GM12878 (cell line): ENCODE results near the gene HSF5.

Experiments used
- EZH2 ChIP-seq: IDR thresholded peaks from 2 replicates; pipeline ENCODE4 v1.6.1; 2012; ENCODE audit warnings: low read depth, mild to moderate bottlenecking, control low read depth, inconsistent platforms, low read length, borderline replicate concordance; ENCODE audit not compliant: control insufficient read depth
- GABPA ChIP-seq: IDR thresholded peaks from 2 replicates; pipeline ENCODE4 v1.6.1; 2014; ENCODE audit warnings: antibody characterized with exemption, low read depth, mild to moderate bottlenecking, inconsistent platforms
- POLR2A ChIP-seq: IDR thresholded peaks from 2 replicates; pipeline ENCODE4 v1.6.1; 2011; ENCODE audit warnings: low read depth, mild to moderate bottlenecking, low read length
- POLR2AphosphoS5 ChIP-seq: IDR thresholded peaks from 2 replicates; pipeline ENCODE4 v1.6.1; 2011; ENCODE audit warnings: mild to moderate bottlenecking, low read length, inconsistent platforms
- RFX5 ChIP-seq: IDR thresholded peaks from 2 replicates; pipeline ENCODE4 v1.6.1; 2011; ENCODE audit warnings: low read depth, low read length, improper control_type of control experiment
- SREBF2 ChIP-seq: IDR thresholded peaks from 2 replicates; pipeline ENCODE4 v1.6.1; 2012; ENCODE audit warnings: mild to moderate bottlenecking, low read length
- SUPT20H ChIP-seq: IDR thresholded peaks from 2 replicates; pipeline ENCODE4 v1.6.1; 2011; ENCODE audit warnings: low read depth, mild to moderate bottlenecking, low read length, moderate library complexity, borderline replicate concordance; ENCODE audit not compliant: control insufficient read depth
- SUZ12 ChIP-seq: fragments of 200-600 bp; sonication (generic); IDR thresholded peaks from one replicate; pipeline ENCODE4 v1.6.1; 2018; ENCODE audit warnings: antibody characterized with exemption, mild to moderate bottlenecking; ENCODE audit not compliant: unreplicated experiment
- WRNIP1 ChIP-seq: IDR thresholded peaks from 2 replicates; pipeline ENCODE4 v1.6.1; 2011; ENCODE audit warnings: low read depth, low read length, improper control_type of control experiment, borderline replicate concordance
- TF ChIP-seq, protein P1 (sequence below), 3 experiments: IDR thresholded peaks in 2 of 3; conservative IDR thresholded peaks in 1 of 3; 2 replicates each; pipeline ENCODE4 v1.5.1; 2011; ENCODE audit warnings: low read depth in 3 of 3, low read length in 3 of 3, mild to moderate bottlenecking in 3 of 3, control low read depth in 2 of 3, moderate library complexity in 2 of 3, inconsistent platforms in 1 of 3, mixed read lengths in 1 of 3; ENCODE audit not compliant: control insufficient read depth in 2 of 3, insufficient read depth in 1 of 3; ENCODE audit errors: extremely low read depth in 1 of 3
- TF ChIP-seq, protein P2 (sequence below): fragments of 450-650 bp; IDR thresholded peaks from 2 replicates; pipeline ENCODE4 v1.6.1; 2018; ENCODE audit warnings: borderline replicate concordance, mild to moderate bottlenecking; ENCODE audit not compliant: partially characterized antibody
- TF ChIP-seq, protein P3 (sequence below): fragments of 450-650 bp; IDR thresholded peaks from 2 replicates; pipeline ENCODE4 v1.6.1; 2017; ENCODE audit warnings: mild to moderate bottlenecking

DNA sequence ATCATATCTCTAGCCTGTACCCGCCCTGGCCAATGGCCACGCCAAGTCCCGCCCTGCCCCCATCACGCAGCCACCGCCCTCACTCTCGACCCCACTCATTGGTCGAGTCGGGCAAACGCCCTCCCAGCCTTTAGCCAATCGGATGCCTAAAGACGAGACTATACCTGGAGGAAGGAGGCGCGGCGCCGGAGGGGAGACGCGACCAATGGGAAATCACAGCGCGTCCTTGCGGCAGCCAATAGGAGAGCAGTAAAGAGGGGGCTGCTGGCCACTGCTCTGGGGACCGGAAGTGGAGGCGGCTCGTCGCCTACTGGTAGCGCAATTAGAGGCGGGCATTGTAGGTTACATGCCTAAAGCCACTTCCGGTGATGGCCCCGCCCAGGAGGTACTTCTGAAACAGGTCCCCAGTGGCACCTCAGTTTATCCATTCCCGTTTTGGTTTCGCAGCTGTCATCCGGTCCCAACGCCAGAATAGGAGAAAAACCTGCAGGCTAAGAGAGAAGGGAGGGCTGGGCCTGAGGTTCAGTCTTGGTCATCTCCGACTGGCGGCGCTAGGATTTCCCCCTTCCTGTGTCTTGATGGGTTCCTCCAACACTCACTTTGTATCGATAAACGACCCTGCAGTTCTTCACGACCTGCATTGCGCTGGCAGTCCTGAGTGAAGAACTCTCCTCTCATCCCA lies 29.9 kb upstream of the HSF5 start:
- TF ChIP-seq, protein P1, sequence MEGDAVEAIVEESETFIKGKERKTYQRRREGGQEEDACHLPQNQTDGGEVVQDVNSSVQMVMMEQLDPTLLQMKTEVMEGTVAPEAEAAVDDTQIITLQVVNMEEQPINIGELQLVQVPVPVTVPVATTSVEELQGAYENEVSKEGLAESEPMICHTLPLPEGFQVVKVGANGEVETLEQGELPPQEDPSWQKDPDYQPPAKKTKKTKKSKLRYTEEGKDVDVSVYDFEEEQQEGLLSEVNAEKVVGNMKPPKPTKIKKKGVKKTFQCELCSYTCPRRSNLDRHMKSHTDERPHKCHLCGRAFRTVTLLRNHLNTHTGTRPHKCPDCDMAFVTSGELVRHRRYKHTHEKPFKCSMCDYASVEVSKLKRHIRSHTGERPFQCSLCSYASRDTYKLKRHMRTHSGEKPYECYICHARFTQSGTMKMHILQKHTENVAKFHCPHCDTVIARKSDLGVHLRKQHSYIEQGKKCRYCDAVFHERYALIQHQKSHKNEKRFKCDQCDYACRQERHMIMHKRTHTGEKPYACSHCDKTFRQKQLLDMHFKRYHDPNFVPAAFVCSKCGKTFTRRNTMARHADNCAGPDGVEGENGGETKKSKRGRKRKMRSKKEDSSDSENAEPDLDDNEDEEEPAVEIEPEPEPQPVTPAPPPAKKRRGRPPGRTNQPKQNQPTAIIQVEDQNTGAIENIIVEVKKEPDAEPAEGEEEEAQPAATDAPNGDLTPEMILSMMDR (IDR thresholded peaks at IDR 0.05 in 2 of 3, conservative IDR thresholded peaks at IDR 0.05 in 1 of 3; ENCODE audit: control insufficient read depth in 2 of 3, extremely low read depth in 1 of 3, insufficient read depth in 1 of 3, low read depth in 3 of 3, low read length in 3 of 3), result no peak
- no peak for TF ChIP-seq EZH2
- TF ChIP-seq SUZ12, result no peak
- peak; percentile 95 for TF ChIP-seq GABPA
- TF ChIP-seq POLR2A, result no peak; the same call in 1 of the 2 replicates
- peak; percentile 72 for TF ChIP-seq POLR2AphosphoS5
- no peak for TF ChIP-seq SUPT20H
- no peak for TF ChIP-seq WRNIP1
- TF ChIP-seq, protein P2, sequence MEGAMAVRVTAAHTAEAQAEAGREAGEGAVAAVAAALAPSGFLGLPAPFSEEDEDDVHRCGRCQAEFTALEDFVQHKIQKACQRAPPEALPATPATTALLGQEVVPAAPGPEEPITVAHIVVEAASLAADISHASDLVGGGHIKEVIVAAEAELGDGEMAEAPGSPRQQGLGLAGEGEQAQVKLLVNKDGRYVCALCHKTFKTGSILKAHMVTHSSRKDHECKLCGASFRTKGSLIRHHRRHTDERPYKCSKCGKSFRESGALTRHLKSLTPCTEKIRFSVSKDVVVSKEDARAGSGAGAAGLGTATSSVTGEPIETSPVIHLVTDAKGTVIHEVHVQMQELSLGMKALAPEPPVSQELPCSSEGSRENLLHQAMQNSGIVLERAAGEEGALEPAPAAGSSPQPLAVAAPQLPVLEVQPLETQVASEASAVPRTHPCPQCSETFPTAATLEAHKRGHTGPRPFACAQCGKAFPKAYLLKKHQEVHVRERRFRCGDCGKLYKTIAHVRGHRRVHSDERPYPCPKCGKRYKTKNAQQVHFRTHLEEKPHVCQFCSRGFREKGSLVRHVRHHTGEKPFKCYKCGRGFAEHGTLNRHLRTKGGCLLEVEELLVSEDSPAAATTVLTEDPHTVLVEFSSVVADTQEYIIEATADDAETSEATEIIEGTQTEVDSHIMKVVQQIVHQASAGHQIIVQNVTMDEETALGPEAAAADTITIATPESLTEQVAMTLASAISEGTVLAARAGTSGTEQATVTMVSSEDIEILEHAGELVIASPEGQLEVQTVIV, result peak; percentile 6
- TF ChIP-seq SREBF2, result peak; percentile 15; the same call in 1 of the 2 replicates
- peak; percentile 90 for TF ChIP-seq RFX5
- TF ChIP-seq, protein P3, sequence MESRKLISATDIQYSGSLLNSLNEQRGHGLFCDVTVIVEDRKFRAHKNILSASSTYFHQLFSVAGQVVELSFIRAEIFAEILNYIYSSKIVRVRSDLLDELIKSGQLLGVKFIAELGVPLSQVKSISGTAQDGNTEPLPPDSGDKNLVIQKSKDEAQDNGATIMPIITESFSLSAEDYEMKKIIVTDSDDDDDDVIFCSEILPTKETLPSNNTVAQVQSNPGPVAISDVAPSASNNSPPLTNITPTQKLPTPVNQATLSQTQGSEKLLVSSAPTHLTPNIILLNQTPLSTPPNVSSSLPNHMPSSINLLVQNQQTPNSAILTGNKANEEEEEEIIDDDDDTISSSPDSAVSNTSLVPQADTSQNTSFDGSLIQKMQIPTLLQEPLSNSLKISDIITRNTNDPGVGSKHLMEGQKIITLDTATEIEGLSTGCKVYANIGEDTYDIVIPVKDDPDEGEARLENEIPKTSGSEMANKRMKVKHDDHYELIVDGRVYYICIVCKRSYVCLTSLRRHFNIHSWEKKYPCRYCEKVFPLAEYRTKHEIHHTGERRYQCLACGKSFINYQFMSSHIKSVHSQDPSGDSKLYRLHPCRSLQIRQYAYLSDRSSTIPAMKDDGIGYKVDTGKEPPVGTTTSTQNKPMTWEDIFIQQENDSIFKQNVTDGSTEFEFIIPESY, result no peak
